ENCODE results near the gene DNAH3.

Gene DNAH3

GRCh38 chr16:20901436-20902112 lies 249.1 kb downstream of the DNAH3 start:
- peak; percentile 11 for DNase-seq

GRCh38 chr16:20901068-20901435 lies 249.6 kb downstream of the DNAH3 start:
- DNase-seq = no peak

- peak; percentile 91 for DNase-seq
Observed at GRCh38 chr16:20900299-20901067, 250.2 kb downstream of the DNAH3 start, which contains the start of the genes DCUN1D3 and LYRM1. DCUN1D3 (minus strand) TSS chr16:20900358; CDS start chr16:20862538, 37,820 bp downstream. LYRM1 (plus strand) TSS chr16:20900771; CDS start chr16:20915556, 14,785 bp downstream.

GRCh38 chr16:20899477-20900298 lies 251.0 kb downstream of the DNAH3 start:
- DNase-seq = no peak

- DNase-seq = no peak
Observed at GRCh38 chr16:20899071-20899470, 251.6 kb downstream of the DNAH3 start.

- no peak for DNase-seq
Observed at GRCh38 chr16:20897922-20898321, 252.7 kb downstream of the DNAH3 start.

- DNase-seq = no peak
Observed at GRCh38 chr16:20897253-20897897, 253.3 kb downstream of the DNAH3 start.

GRCh38 chr16:20894388-20894787 lies 256.3 kb downstream of the DNAH3 start:
- no peak for DNase-seq

- DNase-seq = no peak
Observed at GRCh38 chr16:20889625-20890275, 260.9 kb downstream of the DNAH3 start.

- DNase-seq = no peak
Observed at GRCh38 chr16:20887207-20887606, 263.4 kb downstream of the DNAH3 start.

GRCh38 chr16:20886320-20886719 lies 264.3 kb downstream of the DNAH3 start:
- DNase-seq = no peak

GRCh38 chr16:20884240-20884556 lies 266.4 kb downstream of the DNAH3 start:
- peak; percentile 33 for DNase-seq

GRCh38 chr16:20883554-20884239 lies 266.9 kb downstream of the DNAH3 start:
- DNase-seq = no peak

Measured in CD4-positive, alpha-beta T cell treated with Interleukin-4 for 4 hours (primary cell).